ENCODE data around the gene UXS1.
"Not testable (repeated sequence)": the region's sequence is repeated elsewhere in the genome, so short reads cannot be mapped to it uniquely, and the experiment has no call there.

The UXS1 gene

GRCh38 chr2:106160786-106161261, 33.3 kb downstream of the UXS1 start:
- ATAC-seq (peak; percentile 68), DNase-seq (peak; percentile 49)

DNA sequence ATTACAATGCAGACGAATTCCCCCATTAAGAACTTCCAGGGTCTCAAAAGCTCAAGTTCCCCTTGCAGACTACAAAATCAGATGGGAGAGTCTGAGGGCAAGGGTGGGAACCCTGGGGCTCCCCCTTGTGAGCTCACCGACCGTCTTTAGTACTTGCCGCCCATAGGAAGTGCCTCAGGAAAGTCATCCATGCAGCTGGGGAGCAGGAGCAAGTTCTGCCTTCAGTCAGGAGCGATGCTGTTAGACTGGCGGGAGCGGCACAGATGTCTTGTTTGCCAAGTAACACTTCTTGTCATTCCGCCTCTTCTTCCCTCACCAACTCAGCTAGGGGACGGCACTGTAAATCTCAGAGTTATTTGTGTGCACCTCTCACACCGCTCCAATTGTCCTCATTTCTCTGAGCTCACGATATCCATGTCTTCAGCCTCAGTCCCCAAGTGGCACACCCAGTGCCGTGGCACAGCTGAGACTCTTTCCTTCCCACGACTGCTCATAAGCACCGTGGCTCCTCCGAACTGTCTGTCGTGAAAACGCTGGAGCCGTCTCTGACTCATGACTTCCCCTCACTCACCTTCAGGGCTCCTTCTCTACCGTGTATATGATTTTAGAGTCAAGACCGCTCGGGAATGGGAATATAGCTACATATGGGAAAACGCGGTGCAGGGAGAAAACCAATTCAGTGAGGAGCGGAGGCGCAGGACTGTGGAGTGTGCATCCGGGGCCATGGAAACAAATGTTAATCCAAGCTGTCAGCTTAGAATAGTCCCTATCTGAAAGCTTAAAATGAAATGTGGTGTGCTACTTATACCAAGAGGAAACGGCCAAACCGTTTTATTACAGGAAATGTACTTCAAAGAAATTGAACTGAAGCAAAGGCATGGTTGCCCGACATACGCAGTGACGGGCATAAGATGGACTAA, 34.0 kb downstream of the UXS1 start:
- peak; percentile 75 for ATAC-seq
- peak; percentile 58 for DNase-seq

DNA sequence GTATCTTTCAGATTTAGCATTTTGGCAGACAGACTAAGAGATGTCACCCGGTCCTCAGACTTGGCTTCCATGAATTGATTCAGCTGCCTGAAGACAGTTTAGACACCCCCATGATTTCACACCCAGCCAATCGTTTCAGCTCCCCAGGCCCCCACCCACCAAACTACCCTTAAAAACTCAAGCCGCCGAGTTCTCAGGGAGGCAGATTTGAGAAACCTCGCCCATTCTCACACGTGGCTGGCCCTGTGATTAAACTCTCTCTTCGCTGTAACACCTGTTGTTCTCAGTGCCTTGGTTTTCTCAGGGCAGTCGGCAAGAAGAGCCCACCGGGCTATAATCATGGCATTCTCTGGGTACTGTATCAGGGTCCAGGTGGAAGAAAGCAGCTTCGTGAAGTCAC, 35.2 kb downstream of the UXS1 start:
- ATAC-seq (no peak), DNase-seq (no peak)

DNA sequence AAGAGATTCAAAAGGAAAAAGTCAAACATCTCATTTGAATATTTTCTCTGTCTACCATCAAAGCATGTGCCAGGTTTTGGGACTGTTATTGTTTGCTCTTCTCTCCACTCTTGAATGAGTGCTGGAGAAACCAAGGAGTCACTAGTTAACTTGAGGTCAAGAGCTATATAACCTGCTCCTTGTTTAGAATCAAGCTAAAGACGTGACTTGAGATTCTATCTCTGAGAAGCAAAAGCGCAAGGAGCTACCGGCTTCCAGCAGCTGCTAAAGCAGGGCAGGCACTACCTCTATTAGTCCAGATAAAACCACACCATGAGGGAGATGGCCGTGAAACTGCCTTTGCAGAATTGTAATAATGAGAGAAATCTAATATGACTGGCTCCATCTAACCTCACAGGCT, 36.0 kb downstream of the UXS1 start:
- no peak for ATAC-seq
- no peak for DNase-seq

DNA sequence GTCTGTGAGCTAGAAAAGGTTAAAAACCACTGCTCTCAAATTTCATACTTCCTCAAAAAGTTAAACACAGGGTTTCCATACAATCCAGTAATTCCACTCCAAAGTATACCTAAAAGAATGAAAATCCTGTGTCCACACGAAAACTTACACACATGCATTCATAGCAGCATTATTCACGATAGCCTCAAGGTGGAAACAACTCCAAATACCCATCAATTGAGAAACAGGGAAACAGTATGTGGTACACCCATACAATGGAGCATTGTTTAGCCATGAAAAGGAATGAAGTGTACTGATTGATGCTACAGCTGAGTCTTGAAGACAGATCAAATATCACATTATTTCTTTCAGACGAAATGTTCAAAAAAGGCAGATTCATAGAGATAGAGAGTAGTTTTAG, 36.7 kb downstream of the UXS1 start:
- no peak for DNase-seq
- ATAC-seq: no peak

DNA sequence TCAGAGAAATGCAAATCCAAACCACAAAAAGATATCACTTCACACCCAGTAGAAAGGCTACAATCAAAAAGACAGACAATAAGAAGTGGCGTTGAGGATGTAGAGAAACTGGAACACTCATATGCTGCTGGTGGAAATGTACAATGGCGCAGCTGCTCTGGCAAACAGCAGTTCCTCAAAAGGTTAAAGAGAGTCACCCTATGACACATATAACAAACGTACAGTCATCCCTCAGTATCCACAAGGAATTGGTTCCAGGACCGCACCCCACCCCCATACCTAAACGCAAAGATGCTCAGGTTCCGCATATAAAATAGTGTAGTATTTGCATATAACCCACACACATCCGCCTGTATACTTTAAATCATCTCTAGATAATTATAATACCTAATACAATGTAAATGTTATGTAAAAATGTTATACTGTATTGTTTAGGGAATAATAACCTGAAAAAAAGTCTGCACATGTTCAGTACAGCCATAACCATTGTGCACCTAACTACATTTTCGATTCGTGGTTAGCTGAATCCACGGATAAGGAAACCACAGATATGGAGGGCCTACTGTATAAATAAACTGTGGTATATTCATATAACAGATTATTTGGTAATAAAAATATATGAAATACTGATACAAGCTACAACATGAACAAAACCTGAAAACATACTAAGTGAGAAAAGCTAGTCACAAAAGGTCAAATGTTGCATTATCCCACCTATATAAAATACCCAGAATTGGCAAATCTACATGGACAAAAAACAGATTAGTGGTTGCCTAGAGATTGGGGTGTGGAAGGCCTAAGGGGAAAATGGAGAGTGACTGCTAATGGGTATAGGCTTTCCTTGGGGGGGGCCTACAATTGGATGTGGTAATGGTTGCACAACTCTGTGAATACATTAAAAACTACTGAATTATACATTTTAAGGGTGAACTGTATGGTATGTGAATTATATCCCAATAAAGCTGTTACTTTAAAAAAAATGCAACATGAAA, 37.5 kb downstream of the UXS1 start:
- no peak for ATAC-seq
- no peak for DNase-seq

- DNase-seq (no peak), ATAC-seq (no peak)
Observed at GRCh38 chr2:106153781-106154180, 40.3 kb downstream of the UXS1 start.

- no peak for DNase-seq
- peak; percentile 65 for ATAC-seq
Observed at GRCh38 chr2:106147665-106148064, 46.4 kb downstream of the UXS1 start.

- no peak for DNase-seq
- ATAC-seq: no peak
Observed at GRCh38 chr2:106147159-106147558, 46.9 kb downstream of the UXS1 start.

DNA sequence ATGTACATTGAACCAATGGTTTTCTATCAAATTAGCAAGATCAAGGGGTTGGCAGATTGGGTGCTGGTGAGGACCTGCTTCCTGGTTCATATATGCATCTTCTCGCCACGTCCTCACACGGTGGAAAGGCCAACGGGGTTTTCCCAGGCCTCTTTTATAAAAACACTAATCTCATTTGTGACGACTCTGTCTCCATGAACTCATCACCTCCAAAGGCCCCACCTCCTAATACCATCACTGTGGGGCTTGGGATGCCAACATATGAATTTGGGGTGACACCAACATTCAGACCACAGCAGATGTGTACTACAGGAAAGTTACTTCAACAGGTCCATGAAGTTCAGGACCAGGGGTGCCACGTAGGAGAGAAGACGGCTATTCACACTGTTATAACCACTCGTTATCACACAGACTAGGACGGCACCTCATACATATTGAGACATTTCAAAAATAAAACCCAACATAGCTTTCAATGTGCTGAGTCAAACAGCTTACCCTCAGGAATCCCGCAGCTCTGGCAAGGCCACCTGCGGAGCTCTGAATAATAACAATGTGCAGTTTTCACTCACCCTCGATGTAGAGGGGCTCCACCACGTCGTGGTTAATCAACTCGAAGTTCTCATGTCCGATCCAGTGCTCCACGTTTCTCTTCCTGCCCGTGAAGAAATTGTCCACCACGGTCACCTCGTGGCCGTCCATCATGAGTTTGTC, 49.3 kb downstream of the UXS1 start:
- ATAC-seq (peak; percentile 58), DNase-seq (peak; percentile 33)

- DNase-seq (no peak), ATAC-seq (no peak)
Observed at GRCh38 chr2:106143495-106144215, 50.4 kb downstream of the UXS1 start.

GRCh38 chr2:106142683-106143082, 51.4 kb downstream of the UXS1 start:
- ATAC-seq (peak; percentile 37), DNase-seq (no peak)

GRCh38 chr2:106140913-106141312, 53.2 kb downstream of the UXS1 start:
- DNase-seq (no peak), ATAC-seq (peak; percentile 26)

DNA sequence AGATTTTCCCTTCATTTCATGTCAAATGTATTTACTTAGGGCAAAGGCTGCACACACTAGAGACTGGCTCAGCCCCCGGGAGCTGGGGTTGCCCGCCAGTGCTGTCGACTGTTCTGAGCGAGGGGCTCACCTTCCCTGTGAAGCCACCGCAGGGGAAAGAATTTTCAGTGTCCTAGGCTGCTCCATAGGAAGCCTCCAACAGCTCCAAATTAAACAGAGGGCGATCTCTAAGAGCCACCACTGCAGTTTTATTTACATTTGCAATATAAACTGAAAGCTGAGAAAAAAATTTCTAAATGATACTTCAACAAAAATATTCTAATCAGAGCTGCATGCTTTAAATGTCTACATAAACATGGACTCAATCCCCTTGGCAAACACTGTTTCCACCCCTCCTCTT, 54.0 kb downstream of the UXS1 start:
- DNase-seq (no peak), ATAC-seq (no peak)

DNA sequence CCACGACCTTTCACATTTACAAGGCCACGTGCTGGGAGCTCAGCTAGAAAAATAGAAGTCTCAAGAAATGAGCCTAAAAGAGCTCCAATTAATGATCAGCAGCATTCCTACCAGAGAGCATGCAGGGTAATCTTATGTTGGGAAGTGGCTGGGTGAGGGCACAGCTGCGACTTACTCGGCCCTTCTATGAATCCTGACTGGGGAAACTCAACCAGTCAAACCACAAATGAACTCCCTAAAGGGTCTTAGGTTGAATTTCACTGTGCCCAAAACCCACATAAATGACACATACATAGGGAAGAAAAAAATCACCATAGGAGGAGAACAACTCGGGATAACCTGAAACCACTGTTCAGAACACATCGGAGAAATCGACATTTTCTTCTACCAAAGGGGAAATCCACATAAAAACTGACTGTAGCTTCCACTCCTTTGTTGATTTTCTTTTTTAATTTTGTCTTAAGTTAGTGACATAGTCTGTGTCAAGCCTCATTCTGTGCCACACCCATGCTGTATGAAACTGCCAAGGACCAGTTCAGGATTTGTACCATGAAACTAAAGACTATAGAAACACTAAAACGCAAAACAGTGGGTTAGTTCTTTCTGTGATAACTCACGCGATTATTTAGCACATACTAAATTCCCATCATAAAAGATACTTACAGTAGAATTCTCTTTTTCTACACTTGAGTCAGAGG, 54.7 kb downstream of the UXS1 start:
- peak; percentile 53 for ATAC-seq
- DNase-seq: no peak

- ATAC-seq: peak; percentile 3
- DNase-seq: no peak
Observed at GRCh38 chr2:106138543-106139237, 55.4 kb downstream of the UXS1 start.

DNA sequence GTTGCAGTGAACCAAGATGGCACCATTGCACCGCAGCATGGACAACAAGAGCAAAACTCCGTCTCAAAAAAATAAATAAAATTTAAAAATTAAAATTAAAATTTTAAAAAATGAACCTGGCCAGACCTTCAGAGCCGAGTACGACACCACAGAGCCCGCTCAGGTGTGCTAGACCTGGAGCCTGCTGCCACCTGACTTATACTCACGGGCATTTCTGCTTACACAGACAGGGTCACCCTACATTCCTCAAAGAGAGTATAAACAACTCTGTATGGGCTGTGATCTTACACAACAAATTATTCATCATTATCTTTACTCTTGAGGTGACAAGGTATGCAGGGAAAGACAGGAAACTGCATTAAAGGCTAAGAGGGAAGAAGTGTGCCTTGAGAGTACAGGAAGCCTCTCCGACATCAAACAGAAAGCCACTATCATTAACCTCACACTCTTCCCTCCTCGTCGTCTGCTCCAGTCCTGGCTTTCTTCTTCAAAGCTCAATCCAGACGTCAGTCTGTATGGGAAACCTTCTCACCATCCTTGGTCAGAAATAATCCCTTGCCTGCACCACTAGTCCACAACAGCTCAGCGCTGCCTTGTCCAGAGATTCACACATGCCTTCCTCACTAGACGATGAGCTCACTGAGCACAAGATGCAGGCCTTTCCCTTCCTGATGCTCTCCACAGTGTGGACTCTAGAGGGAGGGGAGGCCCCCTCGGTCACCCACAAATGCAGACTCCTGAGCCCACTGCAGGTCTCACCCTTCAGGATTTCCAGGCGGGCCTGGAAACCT, 56.2 kb downstream of the UXS1 start:
- ATAC-seq (peak; percentile 41), DNase-seq (no peak)

DNA sequence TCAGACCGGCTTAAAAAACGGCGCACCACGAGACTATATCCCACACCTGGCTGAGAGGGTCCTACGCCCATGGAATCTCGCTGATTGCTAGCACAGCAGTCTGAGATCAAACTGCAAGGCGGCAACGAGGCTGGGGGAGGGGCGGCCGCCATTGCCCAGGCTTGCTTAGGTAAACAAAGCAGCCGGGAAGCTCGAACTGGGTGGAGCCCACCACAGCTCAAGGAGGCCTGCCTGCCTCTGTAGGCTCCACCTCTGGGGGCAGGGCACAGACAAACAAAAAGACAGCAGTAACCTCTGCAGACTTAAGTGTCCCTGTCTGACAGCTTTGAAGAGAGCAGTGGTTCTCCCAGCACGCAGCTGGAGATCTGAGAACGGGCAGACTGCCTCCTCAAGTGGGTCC, 62.9 kb downstream of the UXS1 start:
- not testable (repeated sequence) for ATAC-seq, DNase-seq

Measured in stimulated activated naive CD8-positive, alpha-beta T cell treated with anti-CD3 and anti-CD28 coated beads, Interleukin-15, Interleukin-2, amounts not matched to agents 100 U/mL and 50 U/mL, for 24 hours (primary cell).